Hepatocyte (in vitro differentiated cells): ENCODE results near the gene WNT7A. TPM values are rescaled to one million over a fixed set of nuclear protein-coding genes. Genes with fewer than 3 reads are reported as not detected.

Source experiments
- DNase-seq: peaks from one replicate; pipeline ENCODE4 v3.0.0-alpha.2; 2016; ENCODE audit warnings: low spot score
- H2AFZ ChIP-seq: fragments of 200-600 bp; sonication (generic); 2 replicates; pipeline ENCODE4 v1.6.0; 2016; ENCODE audit warnings: antibody characterized with exemption, mild to moderate bottlenecking
- H3K27ac ChIP-seq: fragments of 200-600 bp; sonication (generic); 2 replicates; pipeline ENCODE4 v1.5.1; 2016; ENCODE audit warnings: mild to moderate bottlenecking
- H3K27me3 ChIP-seq: fragments of 200-600 bp; sonication (generic); 2 replicates; pipeline ENCODE4 v1.6.1; 2016
- H3K36me3 ChIP-seq: fragments of 200-600 bp; sonication (generic); replicated peaks from 2 replicates; pipeline ENCODE4 v1.5.1; 2016; ENCODE audit warnings: low read depth; ENCODE audit not compliant: insufficient read depth
- H3K4me1 ChIP-seq: fragments of 200-600 bp; sonication (generic); 2 replicates; pipeline ENCODE4 v1.5.1; 2016; ENCODE audit warnings: mild to moderate bottlenecking, moderate library complexity; ENCODE audit not compliant: insufficient read depth
- H3K4me2 ChIP-seq: fragments of 200-600 bp; sonication (generic); 2 replicates; pipeline ENCODE4 v1.6.0; 2016
- H3K4me3 ChIP-seq: fragments of 200-600 bp; sonication (generic); 2 replicates; pipeline ENCODE4 v1.5.1; 2016; ENCODE audit warnings: mild to moderate bottlenecking
- H3K79me2 ChIP-seq: fragments of 200-600 bp; sonication (generic); 2 replicates; pipeline ENCODE4 v1.6.0; 2017; ENCODE audit warnings: mild to moderate bottlenecking
- H3K9me2 ChIP-seq: fragments of 200-600 bp; sonication (generic); replicated peaks from 2 replicates; pipeline ENCODE4 v1.6.0; 2017; ENCODE audit warnings: mild to moderate bottlenecking; ENCODE audit not compliant: insufficient read depth
- H3K9me3 ChIP-seq: fragments of 200-600 bp; sonication (generic); 2 replicates; pipeline ENCODE4 v1.5.1; 2016; ENCODE audit warnings: low read depth, mild to moderate bottlenecking
- H4K20me1 ChIP-seq: fragments of 200-600 bp; sonication (generic); 2 replicates; pipeline ENCODE4 v1.6.0; 2016; ENCODE audit warnings: mild to moderate bottlenecking; ENCODE audit not compliant: insufficient read depth, poor library complexity, severe bottlenecking
- EZH2 ChIP-seq: fragments of 200-600 bp; sonication (generic); IDR thresholded peaks from 2 replicates; pipeline ENCODE4 v1.6.1; 2016; ENCODE audit warnings: antibody characterized with exemption, mild to moderate bottlenecking, borderline replicate concordance
- EZH2phosphoT487 ChIP-seq: fragments of 200-600 bp; sonication (generic); IDR thresholded peaks from one replicate; pipeline ENCODE4 v1.6.1; 2018; ENCODE audit warnings: antibody characterized with exemption, mild to moderate bottlenecking, low read depth, moderate library complexity; ENCODE audit not compliant: unreplicated experiment, severe bottlenecking
- WGBS: methylation state at CpG from one replicate; pipeline ENCODE4 v1.1.6; 2016; ENCODE audit warnings: low lambda C conversion rate; ENCODE audit errors: missing lambda C conversion rate; 5-methylcytosine and 5-hydroxymethylcytosine counted together
- polyA plus RNA-seq: library from polyadenylated mRNA; unstranded; fragments of >200 nt; fragmentation: Nextera tagmentation; extraction: Ambion mirVana; gene quantifications from 2 replicates; pipeline ENCODE4 v1.2.1, GENCODE V29; 2016
- total RNA-seq: library from RNA; depleted of rRNA; stranded (reverse); fragments of >200 nt; gene quantifications from 2 replicates; pipeline ENCODE4 v1.2.3, GENCODE V29; 2014
- TF ChIP-seq, protein P1 (sequence below): fragments of 200-600 bp; sonication (generic); IDR thresholded peaks from 2 replicates; pipeline ENCODE4 v1.5.1; 2016; ENCODE audit warnings: antibody characterized with exemption, mild to moderate bottlenecking; ENCODE audit not compliant: poor library complexity

Gene WNT7A
- total and polyA plus RNA-seq, 2 experiments from 2014 or later, result 0.04 to 0.13 TPM

DNA sequence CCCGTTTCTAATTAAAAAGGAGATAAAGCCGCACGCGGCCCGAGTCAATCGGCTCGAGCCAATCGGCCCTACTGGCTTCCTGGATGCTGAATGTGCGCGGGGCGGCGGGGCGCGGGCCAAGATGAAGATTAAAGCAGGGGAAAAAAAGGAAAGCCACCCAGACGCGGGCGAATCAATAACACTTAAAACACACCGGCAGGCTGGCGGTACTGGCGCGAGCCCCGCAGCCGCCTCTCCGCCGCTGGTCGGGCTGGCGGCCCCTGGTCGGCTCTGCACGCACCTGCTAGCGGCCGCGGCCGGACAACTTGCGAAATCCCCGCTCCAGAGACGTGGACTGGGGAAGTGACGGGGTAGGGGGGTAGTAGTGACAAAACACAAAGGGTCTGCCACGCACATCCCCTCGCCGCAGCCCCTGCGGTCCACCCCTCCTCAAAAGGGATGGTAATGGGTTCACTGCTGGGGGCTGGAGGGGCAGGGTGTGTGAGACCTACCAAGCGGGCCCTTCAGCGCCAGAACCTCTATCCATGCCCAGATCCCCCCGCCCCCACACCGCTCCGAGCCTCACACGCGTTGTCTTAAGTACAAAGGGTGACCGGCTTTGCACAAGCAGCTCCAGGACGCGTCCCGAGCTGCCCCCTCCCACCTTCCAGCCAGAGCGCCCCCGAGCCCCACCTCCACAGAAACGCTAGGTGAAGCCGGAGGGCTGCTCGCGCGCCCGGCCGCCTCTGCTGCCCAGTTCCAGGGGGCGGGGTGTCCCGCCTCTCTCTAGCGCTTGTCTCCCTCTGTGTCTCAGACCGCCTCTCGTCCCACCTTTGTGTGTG is 1.4 kb downstream of the WNT7A start:
- no peaks in the 10 kb centered on the region for H3K9me3 ChIP-seq
- no peaks in the 10 kb centered on the region for H3K79me2 ChIP-seq
- H3K27ac ChIP-seq, result no peak overlapping the region
- no peaks in the 10 kb centered on the region for H3K9me2 ChIP-seq
- DNase-seq, result peak; percentile 38
- peaks cover 91% of the 10 kb centered on the region for H3K27me3 ChIP-seq
- WGBS, result 2% methylated on average over 60 of the region's 66 CpGs
- peak overlapping the region; percentile 45 for H2AFZ ChIP-seq
- peaks cover 17% of the 10 kb centered on the region for H3K4me1 ChIP-seq
- no peaks in the 10 kb centered on the region for H3K36me3 ChIP-seq
- no peaks in the 10 kb centered on the region for H4K20me1 ChIP-seq
- H3K4me2 ChIP-seq, result peak overlapping the region; percentile 88
- TF ChIP-seq EZH2phosphoT487 (peak; percentile 63), EZH2 (peak; percentile 59)
- TF ChIP-seq, protein P1, sequence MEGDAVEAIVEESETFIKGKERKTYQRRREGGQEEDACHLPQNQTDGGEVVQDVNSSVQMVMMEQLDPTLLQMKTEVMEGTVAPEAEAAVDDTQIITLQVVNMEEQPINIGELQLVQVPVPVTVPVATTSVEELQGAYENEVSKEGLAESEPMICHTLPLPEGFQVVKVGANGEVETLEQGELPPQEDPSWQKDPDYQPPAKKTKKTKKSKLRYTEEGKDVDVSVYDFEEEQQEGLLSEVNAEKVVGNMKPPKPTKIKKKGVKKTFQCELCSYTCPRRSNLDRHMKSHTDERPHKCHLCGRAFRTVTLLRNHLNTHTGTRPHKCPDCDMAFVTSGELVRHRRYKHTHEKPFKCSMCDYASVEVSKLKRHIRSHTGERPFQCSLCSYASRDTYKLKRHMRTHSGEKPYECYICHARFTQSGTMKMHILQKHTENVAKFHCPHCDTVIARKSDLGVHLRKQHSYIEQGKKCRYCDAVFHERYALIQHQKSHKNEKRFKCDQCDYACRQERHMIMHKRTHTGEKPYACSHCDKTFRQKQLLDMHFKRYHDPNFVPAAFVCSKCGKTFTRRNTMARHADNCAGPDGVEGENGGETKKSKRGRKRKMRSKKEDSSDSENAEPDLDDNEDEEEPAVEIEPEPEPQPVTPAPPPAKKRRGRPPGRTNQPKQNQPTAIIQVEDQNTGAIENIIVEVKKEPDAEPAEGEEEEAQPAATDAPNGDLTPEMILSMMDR, result no peak
- no peak overlapping the region for H3K4me3 ChIP-seq

DNA sequence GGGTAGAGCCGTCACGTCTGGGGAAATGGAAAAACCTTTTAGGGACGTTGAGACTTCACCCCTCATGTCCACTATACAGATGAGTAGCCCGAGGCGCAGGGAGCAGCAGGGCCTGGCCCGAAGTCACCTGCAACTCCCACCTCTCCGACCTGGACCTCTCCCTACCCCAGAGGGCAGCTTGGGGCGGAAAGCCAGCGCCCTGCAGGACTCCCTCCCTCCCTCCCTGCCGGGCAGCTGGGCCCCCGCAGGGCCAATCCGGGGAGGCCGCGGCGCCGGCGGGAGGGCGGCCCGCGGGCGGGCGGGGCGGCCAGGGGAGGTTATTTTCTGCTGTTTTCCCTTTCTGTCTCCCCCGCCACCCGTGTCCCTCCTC is 2.0 kb downstream of the WNT7A start:
- Histone ChIP-seq H3K36me3 (no peaks in the 10 kb centered on the region), H4K20me1 (no peaks in the 10 kb centered on the region), H3K9me2 (no peaks in the 10 kb centered on the region), H3K4me2 (peak overlapping the region; percentile 88), H3K9me3 (no peaks in the 10 kb centered on the region), H3K4me3 (no peak overlapping the region), H3K79me2 (no peaks in the 10 kb centered on the region), H3K27me3 (peaks cover 89% of the 10 kb centered on the region), H2AFZ (peak overlapping the region; percentile 45), H3K27ac (no peak overlapping the region), H3K4me1 (peaks cover 17% of the 10 kb centered on the region)
- DNase-seq, result no peak
- no peak for TF ChIP-seq EZH2
- TF ChIP-seq, protein P1, result no peak
- TF ChIP-seq EZH2phosphoT487, result no peak
- WGBS, result 20% methylated on average over 7 of the region's 25 CpGs

DNA sequence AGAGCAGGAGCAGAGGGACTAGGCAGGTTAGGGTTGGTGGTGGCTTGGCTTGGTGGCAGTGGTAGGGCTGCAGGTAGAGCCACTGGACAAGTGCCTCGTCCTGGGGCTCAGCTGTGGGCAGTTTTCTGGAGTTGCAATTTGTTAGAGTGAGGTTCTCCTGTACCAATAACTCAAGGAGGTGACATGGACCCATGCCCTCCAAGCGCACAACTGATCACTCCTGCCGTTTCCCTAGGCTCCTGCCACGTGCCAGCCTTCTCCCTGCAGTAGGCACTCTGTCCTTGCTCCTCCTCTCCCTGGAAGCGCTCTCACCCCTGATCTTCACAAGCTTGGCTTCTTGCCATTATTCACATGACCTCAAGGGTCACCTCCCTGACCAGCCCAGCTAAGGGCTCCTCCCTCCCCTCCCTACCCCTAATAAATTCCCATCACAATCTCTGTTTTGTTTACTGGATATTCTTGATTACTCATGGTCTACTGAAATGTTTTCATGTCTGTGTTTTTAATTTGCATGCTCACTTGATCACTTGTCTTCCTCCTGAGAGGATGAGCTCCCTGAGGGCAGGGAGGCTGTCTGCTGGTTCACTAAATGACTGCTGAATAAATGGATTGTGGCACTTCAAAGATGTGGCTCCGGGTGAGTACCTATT is 3.3 kb downstream of the WNT7A start:
- no peak for DNase-seq
- Histone ChIP-seq H3K4me2 (no peak overlapping the region), H3K9me3 (no peaks in the 10 kb centered on the region), H3K27me3 (peaks cover 87% of the 10 kb centered on the region), H3K4me1 (peaks cover 17% of the 10 kb centered on the region), H3K36me3 (no peaks in the 10 kb centered on the region), H2AFZ (no peak overlapping the region), H3K79me2 (no peaks in the 10 kb centered on the region), H3K9me2 (no peaks in the 10 kb centered on the region), H3K27ac (no peak overlapping the region), H4K20me1 (no peaks in the 10 kb centered on the region), H3K4me3 (no peak overlapping the region)
- WGBS, result 77% methylated on average over 6 of the region's 6 CpGs
- TF ChIP-seq EZH2phosphoT487, result no peak
- TF ChIP-seq, protein P1, result no peak
- no peak for TF ChIP-seq EZH2
